Superior temporal gyrus (tissue), 1 donor: ENCODE data around the gene RD3L.
"Not testable (repeated sequence)": the region's sequence is repeated elsewhere in the genome, so short reads cannot be mapped to it uniquely, and the experiment has no call there.

Experiments
- DNase-seq: peaks from one replicate; pipeline ENCODE4 v3.0.0-alpha.2; 2016; ENCODE audit errors: extremely low spot score

The RD3L gene

DNA sequence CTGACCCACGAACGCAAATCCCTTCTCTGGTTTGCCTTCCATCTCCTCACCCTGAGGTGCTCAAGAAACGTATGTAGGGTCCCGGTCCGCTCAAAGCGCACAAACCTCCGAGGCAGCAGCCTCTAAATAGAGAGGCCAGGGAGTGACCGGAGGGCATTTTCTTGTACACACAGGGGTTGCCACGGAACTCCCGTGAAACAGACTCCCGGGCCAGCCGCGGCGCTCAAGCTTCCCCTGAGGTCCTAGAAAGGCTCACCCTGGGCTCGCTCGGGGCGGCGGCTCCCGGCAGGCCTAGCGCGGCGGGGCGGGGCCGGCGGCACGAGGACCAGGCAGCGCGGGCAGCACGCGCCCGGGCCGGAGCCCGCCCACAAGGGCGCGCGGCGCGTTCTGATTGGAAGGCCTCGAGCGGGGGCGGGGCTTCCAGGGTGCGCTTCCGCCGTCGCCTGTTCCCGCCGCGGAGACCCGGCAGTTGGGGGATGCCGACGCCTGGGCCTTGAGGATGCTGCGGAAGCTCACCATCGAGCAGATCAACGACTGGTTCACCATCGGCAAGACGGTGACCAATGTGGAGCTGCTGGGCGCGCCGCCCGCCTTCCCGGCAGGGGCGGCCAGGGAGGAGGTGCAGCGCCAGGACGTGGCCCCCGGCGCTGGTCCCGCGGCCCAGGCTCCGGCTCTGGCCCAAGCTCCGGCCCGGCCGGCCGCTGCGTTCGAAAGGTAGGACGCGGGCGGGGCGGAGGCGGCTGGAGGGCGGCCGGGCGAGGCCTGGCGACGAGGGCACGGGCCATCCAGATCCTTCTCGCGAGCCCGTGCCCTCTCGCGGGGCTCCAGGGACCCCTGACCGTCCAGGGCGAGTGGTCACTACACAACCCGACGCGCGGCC is 14.1 kb downstream of the RD3L start, which contains the start of gene TDRD9:
Gene TDRD9, plus strand, starts transcription at position 446 of the 880 bp plus-strand sequence. Its CDS starts 54 bp downstream, at position 500.
- no peak for DNase-seq

DNA sequence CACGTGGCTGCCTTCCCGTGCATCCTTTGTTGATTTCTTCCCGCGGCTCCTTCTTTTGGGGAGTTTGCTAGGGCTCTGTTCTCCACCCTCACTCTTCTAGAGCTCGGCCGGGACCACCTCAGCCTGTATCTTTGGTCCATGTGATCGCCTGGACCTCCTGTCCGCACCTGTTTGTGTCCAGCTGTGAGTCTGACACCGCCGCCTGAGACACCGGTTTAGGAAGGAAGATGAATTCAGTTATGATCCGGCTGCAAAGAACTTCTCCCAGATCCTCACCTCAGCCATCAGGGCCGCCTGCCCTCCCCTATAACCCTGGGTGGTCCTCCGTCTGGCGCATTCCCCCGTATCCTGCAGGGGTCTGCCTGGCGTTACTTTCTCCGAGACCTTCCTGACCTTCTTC is 14.8 kb downstream of the RD3L start:
- no peak for DNase-seq

GRCh38 chr14:103925316-103925715 is 17.0 kb downstream of the RD3L start:
- DNase-seq: no peak

GRCh38 chr14:103923863-103924262 is 18.5 kb downstream of the RD3L start:
- DNase-seq: no peak

GRCh38 chr14:103921855-103922200 is 20.5 kb downstream of the RD3L start:
- DNase-seq: not testable (repeated sequence)

DNA sequence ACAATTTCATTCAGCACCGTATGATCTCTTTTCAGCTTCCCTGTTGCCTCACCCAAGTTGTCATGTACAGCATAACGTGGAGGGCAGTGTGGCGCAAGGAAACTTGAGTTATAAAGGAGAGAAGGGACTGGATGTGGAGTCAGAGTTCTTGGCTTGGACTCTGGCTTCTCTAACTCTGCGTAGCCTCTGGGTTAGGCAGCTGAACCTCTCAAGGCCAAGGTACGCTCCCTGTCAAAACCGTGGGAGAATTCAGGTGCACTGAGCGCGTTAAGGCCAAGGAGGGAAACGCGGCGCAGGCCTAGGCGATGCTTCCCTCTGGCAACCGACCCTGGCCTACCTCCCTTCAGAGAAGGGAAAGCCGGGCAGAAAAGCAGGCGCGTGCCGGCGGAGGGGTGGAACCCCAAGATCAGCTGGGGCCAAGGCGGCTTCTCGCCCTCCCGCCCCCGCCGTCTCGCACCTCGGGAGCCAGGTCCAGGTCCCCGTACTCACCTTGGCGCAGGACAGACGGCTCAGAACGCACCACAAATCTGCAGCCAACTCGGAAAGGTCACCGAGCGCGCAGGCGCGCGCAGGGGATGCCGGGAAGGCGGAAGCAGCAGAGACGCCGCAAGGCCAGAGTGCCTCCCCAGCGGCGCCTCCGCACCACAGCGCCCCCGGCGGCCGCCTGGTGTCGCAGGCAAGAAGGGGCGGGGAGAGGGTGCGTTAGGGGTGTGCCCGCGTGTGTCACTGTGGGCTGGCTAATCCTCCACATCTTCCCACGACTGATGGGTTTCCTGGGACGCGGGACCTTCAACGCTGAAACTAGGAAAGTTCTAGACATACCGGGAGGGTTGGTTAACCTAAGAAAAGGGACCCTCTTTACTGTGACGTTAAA is 21.1 kb downstream of the RD3L start:
- DNase-seq: peak; percentile 93

- DNase-seq: peak; percentile 21
Observed at GRCh38 chr14:103916636-103917262, 25.6 kb downstream of the RD3L start.

GRCh38 chr14:103915616-103916015 is 26.7 kb downstream of the RD3L start:
- DNase-seq: no peak

GRCh38 chr14:103910984-103911383 is 31.3 kb downstream of the RD3L start:
- no peak for DNase-seq

DNA sequence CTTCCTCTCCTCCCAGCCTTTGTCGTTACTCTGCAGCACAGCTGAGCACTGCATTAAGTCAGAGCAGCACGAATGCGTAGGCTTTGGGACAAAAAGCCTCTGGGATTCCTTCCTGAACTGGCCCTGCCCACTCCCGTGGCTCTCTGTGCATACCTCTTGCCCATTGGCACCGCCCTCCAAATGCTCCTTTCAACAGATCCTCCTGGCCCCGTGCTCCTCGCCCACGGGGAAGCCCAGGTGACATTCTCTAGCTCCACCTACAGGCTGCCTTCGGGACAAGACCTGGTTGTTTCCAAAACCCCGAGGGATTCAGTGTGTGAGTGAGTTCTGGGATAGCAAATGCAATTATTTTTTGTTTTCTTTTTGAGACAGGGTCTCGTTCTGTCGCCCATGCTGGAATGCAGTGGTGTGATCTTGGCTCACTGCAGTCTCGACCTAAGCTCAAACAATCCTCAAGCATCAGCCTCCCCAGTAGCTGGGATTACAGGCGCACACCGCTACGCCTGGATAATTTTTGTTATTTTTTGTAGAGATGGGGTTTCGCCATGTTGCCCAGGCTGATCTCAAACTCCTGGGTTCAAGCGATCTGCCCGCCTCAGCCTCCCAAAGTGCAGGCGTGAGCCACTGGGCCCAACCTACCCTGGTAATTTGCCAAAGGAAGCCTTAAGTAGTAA is 31.9 kb downstream of the RD3L start:
- peak; percentile 85 for DNase-seq

DNA sequence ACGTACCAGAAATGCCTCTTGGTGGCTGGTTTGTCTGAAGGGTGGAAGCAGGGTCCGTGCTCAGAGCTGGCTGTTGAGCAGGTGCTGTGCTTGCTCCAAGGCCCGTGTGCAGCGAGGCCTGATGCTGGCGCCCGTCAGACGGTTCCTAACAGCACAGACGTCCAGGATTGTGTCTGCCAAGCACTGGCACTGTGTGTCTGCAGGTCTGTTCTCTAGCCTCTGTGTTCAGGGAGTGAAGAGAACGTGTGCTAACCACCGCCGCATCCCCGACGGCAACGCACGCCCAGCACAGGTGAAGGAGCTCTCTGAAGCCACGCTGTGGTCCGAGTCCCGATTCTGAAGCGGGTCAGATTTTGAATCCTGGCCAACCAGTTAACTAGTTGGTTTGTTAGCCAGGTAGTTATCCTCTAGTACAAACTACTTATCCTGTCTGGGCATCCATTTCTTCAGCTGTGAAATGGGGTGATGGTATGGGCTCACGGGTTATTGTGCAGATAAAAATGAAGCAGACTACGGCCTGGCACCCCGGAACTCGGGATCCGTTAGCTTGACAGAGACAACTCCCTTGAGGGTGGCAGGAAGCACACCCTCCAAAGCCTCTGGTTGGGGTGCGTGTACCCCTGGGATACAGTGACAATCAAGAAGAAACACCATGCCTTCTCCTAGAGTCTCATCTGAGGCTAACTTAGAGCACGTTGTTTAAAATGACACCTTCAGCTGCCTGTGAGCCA is 32.6 kb downstream of the RD3L start:
- DNase-seq: no peak

DNA sequence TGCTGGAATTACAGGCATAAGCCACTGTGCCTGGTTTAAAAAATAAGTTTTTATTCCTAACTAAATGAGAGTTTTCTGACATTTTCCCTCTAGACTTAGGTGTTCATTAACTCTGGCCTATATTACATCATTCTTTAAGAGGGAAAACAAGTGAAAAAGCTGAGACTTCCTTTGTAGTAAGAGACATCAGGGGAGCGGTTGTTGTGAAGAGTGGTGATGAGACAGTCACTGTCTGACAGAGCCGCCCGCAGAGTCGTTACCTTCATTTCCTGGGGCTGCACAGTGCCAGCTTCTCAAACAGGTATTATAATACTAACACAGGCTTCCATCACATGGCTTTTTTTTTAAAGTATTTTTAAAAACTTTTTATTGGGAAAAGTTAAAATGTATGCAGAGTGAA is 33.7 kb downstream of the RD3L start:
- DNase-seq: no peak

GRCh38 chr14:103905842-103906456 is 36.4 kb downstream of the RD3L start:
- DNase-seq: no peak

DNA sequence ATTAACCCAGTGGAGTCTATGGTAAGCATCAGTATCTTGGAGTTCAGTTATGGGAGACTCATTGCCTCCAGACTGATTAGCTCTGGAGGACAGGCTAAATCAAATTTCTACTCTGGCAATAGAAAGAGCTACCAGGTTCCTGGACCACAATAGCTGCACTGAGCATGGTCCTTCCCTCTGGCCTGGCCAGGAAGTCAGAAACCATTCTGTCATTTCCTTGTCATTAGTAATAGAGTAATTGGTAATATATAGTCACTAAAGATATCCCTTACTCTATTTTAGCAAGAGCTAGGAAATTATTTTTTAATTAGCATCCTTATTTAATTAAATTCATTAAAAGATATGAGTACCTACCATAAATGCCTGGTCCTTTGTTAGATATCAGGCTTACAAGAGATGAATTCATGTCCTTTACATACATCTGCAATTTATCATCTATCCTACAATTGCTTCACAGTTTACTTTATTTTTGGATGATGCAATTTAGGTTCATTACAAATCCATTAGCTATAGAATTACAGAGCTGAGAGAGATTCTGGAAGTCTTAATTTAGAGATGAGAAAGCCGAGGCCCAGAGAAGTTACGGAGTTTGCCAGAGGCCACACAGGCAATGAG is 37.7 kb downstream of the RD3L start:
- DNase-seq: no peak

DNA sequence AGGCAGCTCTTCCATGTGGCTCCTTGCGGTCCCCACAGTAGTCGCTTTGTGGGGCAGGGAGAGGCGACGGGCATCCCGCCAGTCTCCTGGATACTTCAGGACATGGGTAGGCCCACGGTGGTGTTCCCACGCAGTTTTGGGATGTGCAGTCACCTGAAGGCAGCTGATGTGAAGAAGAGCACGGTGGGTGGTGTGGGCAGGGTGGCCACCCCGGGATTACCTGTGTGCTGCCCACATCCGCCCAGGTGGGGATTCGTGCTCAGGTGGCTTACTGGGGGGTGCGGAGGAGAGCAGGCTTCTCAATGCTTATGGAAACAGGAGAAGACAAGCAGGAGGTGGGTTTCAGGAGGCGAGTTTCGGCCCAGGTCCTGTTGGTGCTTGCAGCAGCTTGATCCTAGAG is 42.5 kb downstream of the RD3L start:
- DNase-seq: no peak

GRCh38 chr14:103899316-103899715 is 43.0 kb downstream of the RD3L start:
- no peak for DNase-seq

- no peak for DNase-seq
Observed at GRCh38 chr14:103898711-103899110, 43.6 kb downstream of the RD3L start.

DNA sequence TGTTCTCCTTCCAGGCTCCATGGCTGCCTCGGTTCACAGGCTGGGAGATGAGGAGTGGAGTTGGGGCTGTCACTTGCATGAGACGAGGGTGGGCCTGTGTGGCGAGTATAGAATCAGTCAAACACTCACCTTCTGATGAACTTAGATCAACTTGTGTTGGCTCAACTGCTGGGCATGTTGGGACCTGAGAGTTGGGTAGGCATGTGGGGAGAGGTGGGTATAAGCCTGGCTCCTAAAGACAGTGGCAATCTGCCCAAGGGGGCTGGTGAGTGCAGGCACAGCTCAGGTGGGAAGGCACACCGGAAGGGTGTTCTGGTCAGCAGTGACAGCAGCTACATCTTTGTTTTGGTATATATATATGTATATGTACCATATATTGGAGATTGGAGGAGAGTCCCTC is 44.1 kb downstream of the RD3L start:
- no peak for DNase-seq

- DNase-seq: no peak
Observed at GRCh38 chr14:103897075-103897947, 45.0 kb downstream of the RD3L start.
